GM21515 (cell line): ENCODE data around the gene AQP11.
"Not testable (repeated sequence)": the region's sequence is repeated elsewhere in the genome, so short reads cannot be mapped to it uniquely, and the experiment has no call there.

Experiments used
- ATAC-seq: cut with Tn5 transposase; IDR thresholded peaks from one replicate; pipeline ENCODE4 v1.9.1; 2021; ENCODE audit not compliant: unreplicated experiment

The AQP11 gene, protein sequence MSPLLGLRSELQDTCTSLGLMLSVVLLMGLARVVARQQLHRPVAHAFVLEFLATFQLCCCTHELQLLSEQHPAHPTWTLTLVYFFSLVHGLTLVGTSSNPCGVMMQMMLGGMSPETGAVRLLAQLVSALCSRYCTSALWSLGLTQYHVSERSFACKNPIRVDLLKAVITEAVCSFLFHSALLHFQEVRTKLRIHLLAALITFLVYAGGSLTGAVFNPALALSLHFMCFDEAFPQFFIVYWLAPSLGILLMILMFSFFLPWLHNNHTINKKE

DNA sequence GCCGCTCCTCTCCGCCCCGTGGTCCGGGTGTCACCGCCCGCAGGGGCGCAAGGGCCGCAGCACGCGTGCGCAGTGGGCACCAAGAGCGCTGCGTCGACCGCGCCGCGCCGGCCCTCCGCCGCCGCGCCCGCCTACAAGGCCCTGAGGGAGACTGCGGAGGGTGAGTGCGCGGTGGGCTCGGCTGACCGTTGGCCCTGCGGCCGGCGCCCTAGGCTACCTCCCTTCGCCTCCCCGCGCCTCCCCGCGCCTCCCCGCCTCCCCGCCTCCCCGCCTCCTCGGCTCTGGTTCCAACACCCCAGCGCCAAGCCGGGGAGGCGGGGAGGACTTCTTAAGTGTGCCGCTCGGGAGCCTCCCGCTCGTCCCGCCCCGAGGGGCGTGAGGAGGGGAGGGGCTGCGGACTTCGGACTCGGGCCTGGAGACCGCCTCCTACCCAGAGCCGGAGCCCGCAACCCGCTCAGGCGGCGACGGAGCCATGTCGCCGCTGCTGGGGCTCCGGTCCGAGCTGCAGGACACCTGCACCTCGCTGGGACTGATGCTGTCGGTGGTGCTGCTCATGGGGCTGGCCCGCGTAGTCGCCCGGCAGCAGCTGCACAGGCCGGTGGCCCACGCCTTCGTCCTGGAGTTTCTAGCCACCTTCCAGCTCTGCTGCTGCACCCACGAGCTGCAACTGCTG is at the start of gene AQP11:
Gene AQP11 (plus strand): TSS at position 433 of the 673 bp plus-strand sequence. CDS start 40 bp downstream, at position 473.
- ATAC-seq = peak; percentile 83

DNA sequence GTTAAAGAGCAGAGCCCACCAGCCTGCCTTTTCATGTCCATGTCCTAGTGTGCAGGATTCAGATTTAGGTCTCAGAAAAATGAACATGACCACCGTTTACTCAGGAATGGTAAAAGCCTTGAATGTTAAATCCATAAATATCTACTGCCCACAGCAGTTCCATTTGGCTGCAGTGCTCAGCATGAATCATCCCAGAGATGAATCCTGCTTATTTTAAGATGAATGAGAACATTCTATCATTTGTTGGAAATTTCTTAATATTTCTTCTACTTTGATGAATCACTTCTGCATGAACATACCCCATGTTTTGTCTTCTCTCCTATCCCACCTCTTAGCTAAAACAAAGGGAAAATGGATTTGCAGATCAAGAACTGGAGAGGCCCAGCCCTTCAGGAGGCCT is 47.5 kb upstream of the AQP11 start:
- no peak for ATAC-seq

DNA sequence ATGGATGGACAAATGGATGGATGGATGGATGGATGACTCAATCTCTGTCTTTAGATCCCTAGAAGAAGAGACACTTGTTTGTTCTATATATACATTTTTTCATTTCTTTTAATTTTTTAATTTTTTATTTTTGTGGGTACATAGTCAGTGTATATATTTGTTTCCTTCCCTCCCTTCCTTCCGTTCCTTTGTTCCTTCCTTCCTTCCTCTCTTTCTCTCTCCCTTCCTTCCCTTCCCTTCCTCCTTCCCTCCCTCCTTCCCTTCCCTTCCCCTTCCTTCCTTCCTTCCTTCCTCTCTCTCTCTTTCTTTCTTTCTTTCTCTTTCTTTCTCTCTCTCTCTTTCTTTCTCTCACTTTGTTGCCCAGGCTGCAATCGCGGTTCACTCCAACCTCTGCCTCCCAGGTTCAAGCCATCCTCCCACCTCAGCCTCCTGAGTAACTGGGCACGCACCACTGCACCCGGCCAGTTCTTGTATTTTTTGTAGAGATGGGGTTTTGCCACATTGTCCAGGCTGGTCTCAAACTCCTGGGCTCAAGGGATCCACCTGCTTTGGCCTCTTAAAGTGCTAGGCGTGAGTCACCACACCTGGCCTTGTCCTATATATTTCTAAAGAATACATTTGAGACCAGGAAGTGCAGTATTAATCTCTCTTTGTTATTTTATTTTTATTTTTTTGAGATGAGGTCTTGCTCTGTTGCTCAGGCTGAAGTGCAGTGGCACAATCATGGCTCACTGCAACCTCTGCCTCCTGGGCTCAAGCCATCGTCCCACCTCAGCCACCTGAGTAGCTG is 42.5 kb upstream of the AQP11 start:
- ATAC-seq = no peak

DNA sequence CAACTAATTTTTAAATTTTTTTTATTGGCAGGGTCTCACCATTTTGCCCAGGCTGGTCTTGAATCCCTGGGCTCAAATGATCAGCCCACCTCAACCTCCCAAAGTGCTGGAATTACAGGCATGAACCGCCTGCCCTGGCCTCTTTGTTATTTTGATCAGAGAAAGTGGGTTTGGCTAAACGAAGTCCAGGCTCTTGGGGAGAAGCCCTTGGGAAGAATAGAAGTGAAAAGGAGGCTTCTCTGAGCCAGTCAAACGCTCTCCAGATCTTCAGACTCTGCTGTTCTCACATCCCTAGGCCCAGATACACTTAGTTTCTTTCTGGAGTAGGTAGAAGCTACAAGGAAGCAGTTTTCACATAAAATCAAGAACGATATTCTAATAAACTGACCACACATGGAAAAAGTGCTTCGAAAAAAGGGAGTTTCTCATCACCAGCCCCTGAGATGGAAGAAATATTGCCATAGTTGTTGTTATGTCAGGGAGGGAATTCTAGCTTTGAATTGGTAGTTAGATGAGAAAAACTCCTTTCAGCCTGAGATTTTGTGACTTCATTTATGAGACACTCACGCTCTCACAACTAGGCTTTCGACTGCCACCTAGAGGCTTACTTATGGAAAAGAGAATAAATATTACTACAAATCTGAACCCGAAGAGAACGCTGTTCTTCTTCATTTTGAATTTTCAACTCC is 41.7 kb upstream of the AQP11 start:
- ATAC-seq = no peak

DNA sequence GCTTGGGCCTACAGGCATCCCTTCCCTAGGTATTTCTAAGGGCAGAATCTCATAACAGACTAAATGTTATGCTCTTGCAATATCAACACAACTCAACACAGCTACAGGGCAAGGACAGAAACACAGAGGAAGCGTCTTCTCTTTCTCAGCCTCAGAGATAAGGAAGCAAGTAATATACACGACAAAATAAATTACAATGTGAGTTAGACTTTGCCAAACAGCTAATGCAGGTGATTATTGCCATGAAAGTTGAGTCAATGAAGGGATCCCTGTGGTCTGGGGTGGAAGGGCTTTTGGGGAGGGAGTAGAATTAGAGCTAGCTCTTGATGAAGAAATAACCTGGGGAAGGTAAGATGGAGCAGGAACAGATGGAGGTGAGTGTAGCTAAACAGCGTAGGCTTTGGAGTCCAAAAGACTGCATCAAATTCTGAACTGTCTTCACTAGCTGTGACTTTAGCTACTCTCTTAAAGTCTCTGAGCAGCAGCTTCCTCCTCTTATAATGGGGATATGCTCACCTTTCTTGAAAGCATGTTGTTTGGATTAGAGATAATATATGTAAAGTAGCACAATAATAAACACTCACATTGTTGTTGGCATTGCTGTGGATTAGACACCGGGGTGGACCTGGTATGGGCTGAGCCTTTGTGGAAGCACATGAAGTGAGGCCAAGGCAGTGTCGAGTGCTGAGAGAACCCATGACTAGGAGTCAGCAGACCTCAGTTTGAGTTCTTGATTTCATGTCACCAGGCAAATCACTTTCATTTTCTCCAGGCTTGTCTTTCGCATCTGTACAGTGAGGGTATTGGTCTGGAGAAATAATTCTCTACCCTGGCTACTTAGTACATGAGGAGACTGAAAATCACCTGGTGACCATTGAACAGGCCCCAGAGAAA is 41.0 kb upstream of the AQP11 start:
- no peak for ATAC-seq

DNA sequence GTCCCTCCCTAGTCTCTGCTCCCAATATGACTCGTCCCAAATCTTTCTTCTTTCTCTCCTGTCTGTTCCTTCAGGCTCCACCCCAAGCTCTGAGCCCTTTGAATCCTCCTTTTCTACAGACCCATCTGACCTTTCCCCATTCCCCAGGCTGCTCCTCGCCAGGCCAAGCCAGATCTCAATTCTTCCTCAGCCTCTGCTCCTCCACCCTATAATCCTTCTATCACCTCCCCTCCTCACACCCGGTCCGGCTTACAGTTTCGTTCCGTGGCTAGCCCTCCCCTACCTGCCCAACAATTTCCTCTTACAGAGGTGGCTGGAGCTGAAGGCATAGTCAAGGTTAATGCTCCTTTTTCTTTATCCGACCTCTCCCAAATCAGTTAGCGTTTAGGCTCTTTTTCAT is 38.3 kb upstream of the AQP11 start:
- ATAC-seq = not testable (repeated sequence)

DNA sequence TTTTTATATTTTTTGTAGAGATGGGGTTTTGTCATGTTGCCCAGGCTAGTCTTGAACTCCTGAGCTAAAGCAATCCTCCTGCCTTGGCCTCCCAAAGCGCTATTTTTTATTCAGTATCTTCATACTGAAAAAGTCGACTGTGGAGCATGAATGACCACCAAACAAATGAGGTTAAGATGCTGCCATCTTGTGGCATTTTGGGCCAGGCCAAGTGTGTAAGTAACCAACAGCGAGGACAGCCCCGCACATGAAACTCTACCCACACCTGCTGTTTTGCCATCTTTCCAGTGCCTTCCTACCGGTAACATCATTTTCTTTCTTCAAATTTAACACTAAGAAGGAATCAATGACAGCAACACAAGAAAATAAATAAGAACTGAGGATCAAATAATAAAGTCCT is 32.2 kb upstream of the AQP11 start:
- ATAC-seq = no peak

DNA sequence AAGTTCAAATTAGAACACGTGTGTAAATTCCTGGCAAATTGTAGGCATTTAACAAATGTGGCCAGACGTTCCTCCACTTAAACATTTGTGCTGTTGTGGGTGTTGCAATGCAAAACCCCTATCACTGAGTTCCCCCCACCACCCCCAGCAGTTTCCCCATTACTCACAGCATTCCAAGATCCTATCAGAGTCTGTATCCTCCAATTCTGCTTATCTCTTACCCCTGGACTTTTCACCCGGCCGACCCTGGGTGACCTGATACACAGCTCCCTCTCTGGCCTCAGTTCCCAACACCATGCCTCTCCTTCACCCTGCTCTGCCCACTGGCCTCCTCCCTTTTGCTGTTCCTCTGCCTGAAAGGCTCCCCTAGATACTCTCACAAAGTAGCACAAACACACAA is 31.4 kb upstream of the AQP11 start:
- no peak for ATAC-seq

DNA sequence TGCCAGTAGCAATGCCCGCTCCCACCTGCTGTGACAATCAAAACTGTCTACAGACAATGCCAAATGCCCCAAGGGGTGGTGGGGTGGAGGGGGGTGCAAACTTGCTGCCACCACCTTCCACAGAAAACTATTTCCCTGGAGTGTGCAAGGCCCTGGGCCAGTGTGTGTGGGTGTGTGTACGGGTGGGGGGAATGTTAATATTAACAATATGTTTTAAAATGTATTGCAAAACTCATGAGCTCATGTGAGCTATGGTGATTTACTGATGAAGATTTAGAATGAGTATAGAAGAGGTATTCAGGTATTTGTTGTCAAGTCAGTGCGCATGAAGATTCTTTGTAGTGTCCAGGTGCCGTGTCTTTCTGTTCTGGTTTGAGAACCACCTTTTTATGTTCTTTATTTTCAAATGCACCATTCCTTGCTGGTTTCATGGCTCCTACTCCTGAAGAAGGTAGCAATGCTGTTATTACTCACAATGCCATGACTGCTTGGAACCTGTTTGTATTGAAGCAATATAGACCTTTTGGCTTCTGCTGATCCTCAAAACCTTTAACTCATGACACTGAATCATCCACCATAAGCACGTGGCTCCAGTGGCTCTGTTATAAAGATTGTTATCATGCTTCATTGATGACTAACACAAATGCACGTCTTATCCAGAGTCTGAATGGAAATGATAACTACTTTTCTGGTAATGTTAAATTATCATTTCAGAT is 29.9 kb upstream of the AQP11 start:
- ATAC-seq = no peak

DNA sequence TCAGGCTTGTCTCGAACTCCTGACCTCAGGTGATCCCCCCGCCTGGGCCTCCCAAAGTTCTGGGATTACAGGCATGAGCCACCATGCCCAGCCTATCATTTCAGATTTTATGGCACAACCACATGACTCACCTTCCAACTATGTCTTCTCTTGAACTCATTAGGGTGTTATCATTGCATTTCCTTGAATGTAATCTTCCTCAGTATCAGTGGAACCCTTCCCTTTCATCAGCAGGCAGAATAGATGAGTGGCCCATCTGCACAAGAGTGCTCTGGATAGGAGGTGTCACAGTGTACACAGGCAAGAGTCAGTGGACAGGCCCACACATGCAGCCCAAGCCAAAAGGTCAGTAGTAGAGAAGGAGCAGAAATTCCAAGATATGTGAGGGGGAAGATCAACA is 29.1 kb upstream of the AQP11 start:
- no peak for ATAC-seq

DNA sequence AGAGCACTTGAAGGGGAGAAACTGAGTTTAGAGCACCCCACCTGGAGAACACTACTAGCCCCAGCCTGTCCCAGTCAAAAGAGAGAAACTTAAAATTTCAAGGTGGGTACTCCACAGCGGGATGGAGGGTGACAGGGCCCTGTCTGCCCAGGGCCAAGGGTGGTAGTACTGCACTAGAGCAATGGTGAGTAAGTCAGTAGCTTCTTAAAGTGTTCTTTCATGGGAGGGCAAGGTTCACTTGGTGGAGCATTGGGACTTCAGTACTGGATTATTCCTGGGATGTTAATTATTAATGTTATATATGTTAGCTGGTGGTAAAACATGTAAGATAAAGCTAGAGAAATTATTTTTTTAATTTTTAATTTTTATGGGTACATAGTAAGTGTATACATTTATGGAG is 28.5 kb upstream of the AQP11 start:
- ATAC-seq = no peak

DNA sequence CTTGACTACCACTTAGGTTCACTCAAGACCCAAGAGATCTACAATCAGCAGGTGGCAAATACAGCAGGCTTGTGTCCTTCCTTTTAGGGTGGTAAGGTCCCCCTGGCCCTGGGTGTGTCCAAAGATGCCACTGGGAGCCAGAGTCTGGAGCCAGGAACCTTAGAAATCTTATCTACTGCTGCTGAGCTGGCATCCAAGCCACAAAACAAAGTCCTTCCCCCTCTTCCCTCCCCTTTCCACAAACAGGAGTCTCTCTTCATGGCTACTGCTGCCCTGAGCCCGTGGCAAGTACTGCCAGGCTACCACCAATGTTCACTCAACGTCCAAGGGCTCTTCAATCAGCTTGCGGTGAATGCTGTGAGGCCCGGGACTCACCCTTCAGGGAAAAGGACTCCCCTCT is 21.4 kb upstream of the AQP11 start:
- ATAC-seq = no peak

DNA sequence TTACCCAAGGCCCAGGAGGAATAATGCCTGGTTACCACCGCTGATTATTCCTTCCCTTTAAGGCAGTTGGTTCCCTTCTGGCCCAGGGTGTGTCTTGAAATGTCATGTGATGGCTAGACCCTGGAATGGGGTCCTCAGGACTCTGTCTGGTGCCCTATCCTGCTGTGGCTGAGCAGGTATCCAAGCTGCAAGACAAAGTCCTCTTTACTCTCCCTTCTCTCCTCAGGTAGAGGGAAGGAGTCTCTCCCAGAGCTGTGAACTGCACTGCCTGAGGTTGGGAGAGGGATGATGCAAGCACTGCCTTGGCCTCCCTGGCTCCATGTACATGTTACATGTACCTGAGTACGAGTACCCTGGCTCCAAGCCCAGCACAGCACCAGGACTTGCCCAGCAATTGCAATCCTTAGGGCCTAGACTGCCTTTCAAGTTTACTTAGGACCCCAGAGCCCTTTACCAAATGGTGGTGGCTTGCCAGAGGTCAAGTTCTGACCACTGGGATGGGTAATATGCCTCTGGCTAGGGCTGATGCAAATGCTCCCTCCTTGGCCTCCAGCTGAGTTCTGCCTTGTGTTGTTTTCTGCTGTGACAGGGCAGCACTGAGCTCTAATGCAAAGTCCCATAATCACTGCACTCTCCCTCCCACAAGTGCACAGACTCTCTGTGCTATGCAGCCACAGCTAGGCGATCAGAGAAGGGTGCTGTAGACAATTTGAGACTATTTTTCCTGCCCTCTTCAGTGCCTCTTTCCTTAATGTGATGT is 20.7 kb upstream of the AQP11 start:
- ATAC-seq = no peak

DNA sequence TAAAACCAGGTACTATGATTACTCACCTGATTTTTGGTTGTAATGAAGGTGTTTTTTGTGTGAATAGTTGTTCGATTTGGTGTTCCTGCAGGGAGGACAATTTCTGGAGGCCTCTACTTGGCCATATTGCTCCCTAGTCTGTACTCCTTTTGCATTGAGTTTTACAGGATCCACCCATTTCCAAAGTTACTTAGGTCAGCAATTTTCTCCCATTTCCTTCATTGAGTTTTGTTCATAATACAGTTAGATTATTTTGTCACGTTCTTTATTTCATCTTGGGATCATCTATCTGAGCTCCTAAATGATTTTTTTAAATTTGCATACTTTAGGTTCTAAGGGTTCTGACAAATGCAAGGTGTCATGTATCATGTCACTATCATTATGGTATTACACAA is 20.1 kb upstream of the AQP11 start:
- no peak for ATAC-seq

DNA sequence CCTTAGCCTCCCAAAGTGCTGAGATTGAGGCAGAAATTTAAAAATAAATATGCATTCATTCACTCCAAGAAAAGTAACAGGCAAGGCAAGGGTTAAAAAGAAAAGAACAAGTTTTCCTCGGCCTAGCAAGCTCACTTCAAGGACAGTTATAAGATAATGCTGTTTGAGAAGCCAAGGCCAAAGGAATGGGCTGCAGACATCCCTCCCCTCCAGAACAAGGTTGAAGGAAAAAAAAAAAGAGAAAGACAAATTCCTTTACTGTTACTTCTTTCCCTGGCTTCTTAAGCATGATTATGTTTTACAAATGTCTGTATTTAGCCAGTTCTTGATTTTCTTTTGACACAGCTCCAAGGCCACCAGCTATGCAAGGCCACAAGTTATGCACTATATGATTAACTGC is 18.9 kb upstream of the AQP11 start:
- not testable (repeated sequence) for ATAC-seq

DNA sequence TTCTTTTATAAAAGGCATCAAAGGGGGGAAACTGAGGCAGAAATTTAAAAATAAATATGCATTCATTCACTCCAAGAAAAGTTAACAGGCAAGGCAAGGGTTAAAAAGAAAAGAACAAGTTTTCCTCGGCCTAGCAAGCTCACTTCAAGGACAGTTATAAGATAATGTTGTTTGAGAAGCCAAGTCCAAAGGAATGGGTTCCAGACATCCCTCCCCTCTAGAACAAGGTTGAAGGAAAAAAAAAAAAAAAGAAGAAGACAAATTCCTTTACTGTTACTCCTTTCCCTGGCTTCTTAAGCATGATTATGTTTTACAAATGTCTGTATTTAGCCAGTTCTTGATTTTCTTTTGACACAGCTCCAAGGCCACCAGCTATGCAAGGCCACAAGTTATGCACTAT is 14.3 kb upstream of the AQP11 start:
- not testable (repeated sequence) for ATAC-seq

DNA sequence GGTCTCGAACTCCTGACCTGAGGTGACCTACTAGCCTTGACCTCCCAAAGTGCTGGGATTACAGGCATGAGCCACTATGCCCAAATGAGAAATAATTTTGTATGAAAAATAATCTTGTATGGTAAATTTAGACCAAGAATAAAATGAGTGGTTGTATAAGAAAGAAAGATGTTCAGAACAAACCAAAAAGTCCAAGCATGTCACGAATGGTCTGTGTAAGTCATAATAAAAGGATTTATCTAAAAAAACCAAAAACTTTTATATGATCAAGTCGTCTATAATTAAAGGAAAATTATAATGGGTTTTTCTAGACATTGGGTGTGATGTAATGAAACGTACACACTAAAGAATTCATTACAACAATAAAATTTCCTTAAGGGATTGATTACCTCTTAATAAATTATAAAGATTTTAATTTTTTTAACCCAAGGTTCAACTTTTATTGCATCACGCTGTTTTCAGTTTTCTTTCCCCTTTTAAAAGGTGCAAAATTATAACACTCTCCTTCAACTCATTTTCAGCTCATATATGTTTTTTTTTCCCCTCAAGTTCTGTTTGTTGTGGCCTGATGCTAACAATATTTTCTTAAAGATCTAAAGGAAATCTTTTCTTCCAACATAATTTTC is 8.9 kb upstream of the AQP11 start:
- no peak for ATAC-seq

DNA sequence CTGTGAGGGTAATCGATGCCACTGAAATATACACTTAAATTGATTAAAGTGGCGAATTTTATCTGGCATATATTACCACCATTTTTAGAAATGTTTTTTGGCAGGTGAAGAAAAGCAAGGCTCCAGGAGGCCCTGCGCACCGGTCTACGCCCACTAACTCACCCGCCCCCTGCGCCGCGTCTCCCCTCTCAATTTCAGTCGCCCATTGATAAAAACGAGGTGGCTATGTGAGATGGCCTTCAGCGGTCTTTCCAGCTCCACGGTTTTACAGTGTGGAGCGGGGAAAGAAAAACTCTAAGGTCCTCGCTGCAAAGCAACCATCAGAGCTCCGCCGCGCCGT is 602 bp upstream of the AQP11 start:
- peak; percentile 20 for ATAC-seq
